Measurements from ENCODE around the gene C5orf63.
A peak's percentile ranks its signal among the peaks of the same experiment; 100 is the strongest.
"Not testable (repeated sequence)": the region's sequence is repeated elsewhere in the genome, so short reads cannot be mapped to it uniquely, and the experiment has no call there.

C5orf63 gene

GRCh38 chr5:127061537-127061936, 11.8 kb downstream of the C5orf63 start:
- peaks cover 0 to 10% of the 10 kb centered on the region in 2 donors for H3K4me1 ChIP-seq (ENCODE audit: control insufficient read depth in 2 of 2, insufficient read depth in 2 of 2, low read length in 2 of 2)
- no peaks in the 10 kb centered on the region for H3K27me3 ChIP-seq (ENCODE audit: control insufficient read depth in 2 of 2, insufficient read depth in 2 of 2, low read length in 2 of 2)
- no peak overlapping the region for H3K27ac ChIP-seq (ENCODE audit: low read depth in 2 of 2, low read length in 2 of 2)
- no peak overlapping the region for H3K4me3 ChIP-seq (ENCODE audit: low read length in 2 of 2)
- H3K9me3 ChIP-seq (ENCODE audit: control insufficient read depth in 2 of 2, low read length in 2 of 2): no peaks in the 10 kb centered on the region
- peaks cover 6 to 8% of the 10 kb centered on the region in 2 donors for H3K36me3 ChIP-seq (ENCODE audit: control insufficient read depth in 2 of 2, insufficient read depth in 2 of 2, low read length in 2 of 2)
- H3K9ac ChIP-seq (ENCODE audit: low read depth in 1 of 2, low read length in 2 of 2): no peak overlapping the region

- no peak overlapping the region for H3K4me3 ChIP-seq (ENCODE audit: low read length in 2 of 2)
- H3K4me1 ChIP-seq (ENCODE audit: control insufficient read depth in 2 of 2, insufficient read depth in 2 of 2, low read length in 2 of 2): peaks cover 0 to 10% of the 10 kb centered on the region in 2 donors
- H3K27me3 ChIP-seq (ENCODE audit: control insufficient read depth in 2 of 2, insufficient read depth in 2 of 2, low read length in 2 of 2): no peaks in the 10 kb centered on the region
- no peaks in the 10 kb centered on the region for H3K9me3 ChIP-seq (ENCODE audit: control insufficient read depth in 2 of 2, low read length in 2 of 2)
- no peak overlapping the region for H3K9ac ChIP-seq (ENCODE audit: low read depth in 1 of 2, low read length in 2 of 2)
- H3K27ac ChIP-seq (ENCODE audit: low read depth in 2 of 2, low read length in 2 of 2): no peak overlapping the region
- peaks cover 8 to 15% of the 10 kb centered on the region in 2 donors for H3K36me3 ChIP-seq (ENCODE audit: control insufficient read depth in 2 of 2, insufficient read depth in 2 of 2, low read length in 2 of 2)
These were observed 12.8 kb downstream of the C5orf63 start for GRCh38 chr5:127060470-127060985.

- no peak overlapping the region for H3K27ac ChIP-seq (ENCODE audit: low read depth in 2 of 2, low read length in 2 of 2)
- H3K9ac ChIP-seq (ENCODE audit: low read depth in 1 of 2, low read length in 2 of 2): no peak overlapping the region
- H3K4me1 ChIP-seq (ENCODE audit: control insufficient read depth in 2 of 2, insufficient read depth in 2 of 2, low read length in 2 of 2): peaks cover 0 to 12% of the 10 kb centered on the region in 2 donors
- H3K4me3 ChIP-seq (ENCODE audit: low read length in 2 of 2): no peak overlapping the region
- H3K9me3 ChIP-seq (ENCODE audit: control insufficient read depth in 2 of 2, low read length in 2 of 2): no peaks in the 10 kb centered on the region
- peaks cover 8 to 12% of the 10 kb centered on the region in 2 donors for H3K36me3 ChIP-seq (ENCODE audit: control insufficient read depth in 2 of 2, insufficient read depth in 2 of 2, low read length in 2 of 2)
- no peaks in the 10 kb centered on the region for H3K27me3 ChIP-seq (ENCODE audit: control insufficient read depth in 2 of 2, insufficient read depth in 2 of 2, low read length in 2 of 2)
These were observed 16.4 kb downstream of the C5orf63 start for GRCh38 chr5:127056896-127057295.

GRCh38 chr5:127055880-127056653, 17.2 kb downstream of the C5orf63 start:
- Histone ChIP-seq H3K4me3 (ENCODE audit: low read length in 2 of 2) (no peak overlapping the region), H3K27me3 (ENCODE audit: control insufficient read depth in 2 of 2, insufficient read depth in 2 of 2, low read length in 2 of 2) (no peaks in the 10 kb centered on the region), H3K9me3 (ENCODE audit: control insufficient read depth in 2 of 2, low read length in 2 of 2) (no peaks in the 10 kb centered on the region), H3K9ac (ENCODE audit: low read depth in 1 of 2, low read length in 2 of 2) (no peak overlapping the region), H3K36me3 (ENCODE audit: control insufficient read depth in 2 of 2, insufficient read depth in 2 of 2, low read length in 2 of 2) (peaks cover 8 to 12% of the 10 kb centered on the region in 2 donors), H3K4me1 (ENCODE audit: control insufficient read depth in 2 of 2, insufficient read depth in 2 of 2, low read length in 2 of 2) (peaks cover 0 to 7% of the 10 kb centered on the region in 2 donors), H3K27ac (ENCODE audit: low read depth in 2 of 2, low read length in 2 of 2) (no peak overlapping the region)

GRCh38 chr5:127053551-127053950, 19.8 kb downstream of the C5orf63 start:
- not testable (repeated sequence) for H3K4me1 ChIP-seq (ENCODE audit: control insufficient read depth in 2 of 2, insufficient read depth in 2 of 2, low read length in 2 of 2); H3K4me3 ChIP-seq (ENCODE audit: low read length in 2 of 2); H3K27me3 ChIP-seq (ENCODE audit: control insufficient read depth in 2 of 2, insufficient read depth in 2 of 2, low read length in 2 of 2); H3K9me3 ChIP-seq (ENCODE audit: control insufficient read depth in 2 of 2, low read length in 2 of 2); H3K27ac ChIP-seq (ENCODE audit: low read depth in 2 of 2, low read length in 2 of 2); H3K9ac ChIP-seq (ENCODE audit: low read depth in 1 of 2, low read length in 2 of 2)
- H3K36me3 ChIP-seq (ENCODE audit: control insufficient read depth in 2 of 2, insufficient read depth in 2 of 2, low read length in 2 of 2): peaks cover 8 to 12% of the 10 kb centered on the region in 2 donors

- peaks cover 0 to 5% of the 10 kb centered on the region in 2 donors for H3K4me1 ChIP-seq (ENCODE audit: control insufficient read depth in 2 of 2, insufficient read depth in 2 of 2, low read length in 2 of 2)
- no peaks in the 10 kb centered on the region for H3K27me3 ChIP-seq (ENCODE audit: control insufficient read depth in 2 of 2, insufficient read depth in 2 of 2, low read length in 2 of 2)
- no peaks in the 10 kb centered on the region for H3K9me3 ChIP-seq (ENCODE audit: control insufficient read depth in 2 of 2, low read length in 2 of 2)
- no peak overlapping the region for H3K9ac ChIP-seq (ENCODE audit: low read depth in 1 of 2, low read length in 2 of 2)
- no peak overlapping the region for H3K4me3 ChIP-seq (ENCODE audit: low read length in 2 of 2)
- no peak overlapping the region for H3K27ac ChIP-seq (ENCODE audit: low read depth in 2 of 2, low read length in 2 of 2)
- peaks cover 8 to 12% of the 10 kb centered on the region in 2 donors for H3K36me3 ChIP-seq (ENCODE audit: control insufficient read depth in 2 of 2, insufficient read depth in 2 of 2, low read length in 2 of 2)
These were observed 20.3 kb downstream of the C5orf63 start for GRCh38 chr5:127053049-127053448.

GRCh38 chr5:127051591-127051990, 21.7 kb downstream of the C5orf63 start:
- H3K27me3 ChIP-seq (ENCODE audit: control insufficient read depth in 2 of 2, insufficient read depth in 2 of 2, low read length in 2 of 2): no peaks in the 10 kb centered on the region
- H3K9me3 ChIP-seq (ENCODE audit: control insufficient read depth in 2 of 2, low read length in 2 of 2): no peaks in the 10 kb centered on the region
- H3K9ac ChIP-seq (ENCODE audit: low read depth in 1 of 2, low read length in 2 of 2): no peak overlapping the region
- no peak overlapping the region for H3K27ac ChIP-seq (ENCODE audit: low read depth in 2 of 2, low read length in 2 of 2)
- H3K4me1 ChIP-seq (ENCODE audit: control insufficient read depth in 2 of 2, insufficient read depth in 2 of 2, low read length in 2 of 2): peaks cover 0 to 5% of the 10 kb centered on the region in 2 donors
- H3K4me3 ChIP-seq (ENCODE audit: low read length in 2 of 2): no peak overlapping the region
- peaks cover 5 to 7% of the 10 kb centered on the region in 2 donors for H3K36me3 ChIP-seq (ENCODE audit: control insufficient read depth in 2 of 2, insufficient read depth in 2 of 2, low read length in 2 of 2)

GRCh38 chr5:127046343-127047072, 26.8 kb downstream of the C5orf63 start:
- Histone ChIP-seq H3K27ac (ENCODE audit: low read depth in 2 of 2, low read length in 2 of 2) (no peak overlapping the region), H3K4me1 (ENCODE audit: control insufficient read depth in 2 of 2, insufficient read depth in 2 of 2, low read length in 2 of 2) (peaks cover 1 to 12% of the 10 kb centered on the region in 2 donors), H3K9me3 (ENCODE audit: control insufficient read depth in 2 of 2, low read length in 2 of 2) (no peaks in the 10 kb centered on the region), H3K9ac (ENCODE audit: low read depth in 1 of 2, low read length in 2 of 2) (no peak overlapping the region), H3K36me3 (ENCODE audit: control insufficient read depth in 2 of 2, insufficient read depth in 2 of 2, low read length in 2 of 2) (peaks cover 0 to 2% of the 10 kb centered on the region in 2 donors), H3K27me3 (ENCODE audit: control insufficient read depth in 2 of 2, insufficient read depth in 2 of 2, low read length in 2 of 2) (no peaks in the 10 kb centered on the region), H3K4me3 (ENCODE audit: low read length in 2 of 2) (no peak overlapping the region)

GRCh38 chr5:127042593-127042992, 30.7 kb downstream of the C5orf63 start:
- Histone ChIP-seq H3K9ac (ENCODE audit: low read depth in 1 of 2, low read length in 2 of 2) (no peak overlapping the region), H3K27me3 (ENCODE audit: control insufficient read depth in 2 of 2, insufficient read depth in 2 of 2, low read length in 2 of 2) (no peaks in the 10 kb centered on the region), H3K27ac (ENCODE audit: low read depth in 2 of 2, low read length in 2 of 2) (no peak overlapping the region), H3K9me3 (ENCODE audit: control insufficient read depth in 2 of 2, low read length in 2 of 2) (no peaks in the 10 kb centered on the region), H3K4me1 (ENCODE audit: control insufficient read depth in 2 of 2, insufficient read depth in 2 of 2, low read length in 2 of 2) (peaks cover 6 to 35% of the 10 kb centered on the region in 2 donors), H3K4me3 (ENCODE audit: low read length in 2 of 2) (no peak overlapping the region), H3K36me3 (ENCODE audit: control insufficient read depth in 2 of 2, insufficient read depth in 2 of 2, low read length in 2 of 2) (peaks cover 0 to 2% of the 10 kb centered on the region in 2 donors)

- no peaks in the 10 kb centered on the region for H3K27me3 ChIP-seq (ENCODE audit: control insufficient read depth in 2 of 2, insufficient read depth in 2 of 2, low read length in 2 of 2)
- H3K36me3 ChIP-seq (ENCODE audit: control insufficient read depth in 2 of 2, insufficient read depth in 2 of 2, low read length in 2 of 2): peaks cover 0 to 2% of the 10 kb centered on the region in 2 donors
- H3K9me3 ChIP-seq (ENCODE audit: control insufficient read depth in 2 of 2, low read length in 2 of 2): no peaks in the 10 kb centered on the region
- peaks cover 6 to 35% of the 10 kb centered on the region in 2 donors for H3K4me1 ChIP-seq (ENCODE audit: control insufficient read depth in 2 of 2, insufficient read depth in 2 of 2, low read length in 2 of 2)
- H3K9ac ChIP-seq (ENCODE audit: low read depth in 1 of 2, low read length in 2 of 2): peak overlapping the region; percentile 49 to 58
- H3K27ac ChIP-seq (ENCODE audit: low read depth in 2 of 2, low read length in 2 of 2): peak overlapping the region; percentile 88 to 96
- peak overlapping the region; percentile 59 to 69 for H3K4me3 ChIP-seq (ENCODE audit: low read length in 2 of 2)
These were observed 31.7 kb downstream of the C5orf63 start for GRCh38 chr5:127041571-127041970.

Measured in mucosa of rectum (tissue), 2 donors.